Fibroblast of lung (primary cell): Measurements from ENCODE around the gene PAPPA.

Experiments
- EZH2 ChIP-seq: IDR thresholded peaks from 2 replicates; pipeline ENCODE4 v1.5.1; 2012; ENCODE audit warnings: low read length, control low read depth, mild to moderate bottlenecking; ENCODE audit errors: missing control alignments
- TF ChIP-seq, protein P1 (sequence below), 2 donors: IDR thresholded peaks in 1 of 2; conservative IDR thresholded peaks in 1 of 2; 1 replicate in 1 of 2; 2 replicates in 1 of 2; pipeline ENCODE4 v1.5.1; 2011 to 2012; ENCODE audit warnings: low read length in 2 of 2, control low read depth in 1 of 2, inconsistent platforms in 1 of 2, low read depth in 1 of 2, mild to moderate bottlenecking in 1 of 2

DNA sequence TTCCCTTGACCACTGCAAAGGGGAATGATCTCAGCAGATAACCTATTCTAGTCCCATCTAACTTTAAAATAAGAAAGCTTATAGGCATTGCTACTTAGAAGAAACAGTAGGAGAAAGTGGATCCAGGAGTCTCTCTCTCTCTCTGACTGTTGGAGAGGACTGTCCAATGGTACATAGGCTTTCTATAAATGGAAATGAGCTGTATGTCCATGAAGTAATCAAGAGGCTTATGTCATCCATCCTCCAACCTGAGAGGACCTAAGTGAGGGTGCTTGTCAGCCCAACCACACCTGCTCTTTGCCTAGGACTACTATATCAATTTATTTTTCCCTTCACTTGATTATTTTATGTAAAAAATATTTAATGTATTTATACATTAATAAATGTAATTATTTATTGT, 172.3 kb downstream of the PAPPA start:
- TF ChIP-seq, protein P1, sequence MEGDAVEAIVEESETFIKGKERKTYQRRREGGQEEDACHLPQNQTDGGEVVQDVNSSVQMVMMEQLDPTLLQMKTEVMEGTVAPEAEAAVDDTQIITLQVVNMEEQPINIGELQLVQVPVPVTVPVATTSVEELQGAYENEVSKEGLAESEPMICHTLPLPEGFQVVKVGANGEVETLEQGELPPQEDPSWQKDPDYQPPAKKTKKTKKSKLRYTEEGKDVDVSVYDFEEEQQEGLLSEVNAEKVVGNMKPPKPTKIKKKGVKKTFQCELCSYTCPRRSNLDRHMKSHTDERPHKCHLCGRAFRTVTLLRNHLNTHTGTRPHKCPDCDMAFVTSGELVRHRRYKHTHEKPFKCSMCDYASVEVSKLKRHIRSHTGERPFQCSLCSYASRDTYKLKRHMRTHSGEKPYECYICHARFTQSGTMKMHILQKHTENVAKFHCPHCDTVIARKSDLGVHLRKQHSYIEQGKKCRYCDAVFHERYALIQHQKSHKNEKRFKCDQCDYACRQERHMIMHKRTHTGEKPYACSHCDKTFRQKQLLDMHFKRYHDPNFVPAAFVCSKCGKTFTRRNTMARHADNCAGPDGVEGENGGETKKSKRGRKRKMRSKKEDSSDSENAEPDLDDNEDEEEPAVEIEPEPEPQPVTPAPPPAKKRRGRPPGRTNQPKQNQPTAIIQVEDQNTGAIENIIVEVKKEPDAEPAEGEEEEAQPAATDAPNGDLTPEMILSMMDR (conservative IDR thresholded peaks at IDR 0.05 in 1 of 2, IDR thresholded peaks at IDR 0.05 in 1 of 2; ENCODE audit: low read depth in 1 of 2, low read length in 2 of 2), result no peak
- no peak for TF ChIP-seq EZH2
